H9 (cell line): ENCODE measurements around the gene RBFOX2. TPM values are rescaled to one million over a fixed set of nuclear protein-coding genes. Genes with fewer than 3 reads are reported as not detected.

Experiments
- DNase-seq: peaks from one replicate; pipeline ENCODE4 v3.0.0-alpha.2; 2017
- H2AFZ ChIP-seq: one replicate; pipeline ENCODE4 v1.6.1; 2013; ENCODE audit warnings: mild to moderate bottlenecking, low read length, control low read depth, moderate library complexity
- H2AK5ac ChIP-seq: 2 replicates; pipeline ENCODE4 v1.6.1; 2013; ENCODE audit warnings: low read length, control low read depth, mixed read lengths; ENCODE audit not compliant: insufficient read length
- H2BK120ac ChIP-seq: one replicate; pipeline ENCODE4 v1.6.1; 2013; ENCODE audit warnings: low read depth, mild to moderate bottlenecking, low read length, control low read depth, inconsistent platforms; ENCODE audit not compliant: poor library complexity, severe bottlenecking
- H2BK12ac ChIP-seq: 2 replicates; pipeline ENCODE4 v1.6.1; 2013; ENCODE audit warnings: low read length, control low read depth, mixed read lengths, low read depth; ENCODE audit not compliant: insufficient read length
- H2BK15ac ChIP-seq: 2 replicates; pipeline ENCODE4 v1.6.1; 2013; ENCODE audit warnings: low read depth, low read length, control low read depth
- H2BK20ac ChIP-seq: one replicate; pipeline ENCODE4 v1.6.1; 2013; ENCODE audit warnings: low read depth, mild to moderate bottlenecking, low read length, control low read depth, inconsistent platforms; ENCODE audit not compliant: poor library complexity, severe bottlenecking
- H2BK5ac ChIP-seq: 2 replicates; pipeline ENCODE4 v1.6.1; 2013; ENCODE audit warnings: low read length, control low read depth, mixed read lengths; ENCODE audit not compliant: insufficient read length
- H3K14ac ChIP-seq: 2 replicates; pipeline ENCODE4 v1.6.1; 2013; ENCODE audit warnings: low read length, control low read depth; ENCODE audit not compliant: insufficient read depth
- H3K18ac ChIP-seq: 2 replicates; pipeline ENCODE4 v1.6.1; 2013; ENCODE audit warnings: low read depth, mild to moderate bottlenecking, mixed read lengths, low read length, control low read depth; ENCODE audit not compliant: insufficient read length
- H3K23ac ChIP-seq: 2 replicates; pipeline ENCODE4 v1.6.1; 2013; ENCODE audit warnings: low read length, control low read depth, mixed read lengths, low read depth; ENCODE audit not compliant: insufficient read length
- H3K23me2 ChIP-seq: 2 replicates; pipeline ENCODE4 v1.6.1; 2013; ENCODE audit warnings: low read depth, mild to moderate bottlenecking, mixed read lengths, low read length, control low read depth; ENCODE audit not compliant: insufficient read length, poor library complexity, severe bottlenecking
- H3K27ac ChIP-seq: 2 replicates; pipeline ENCODE4 v1.5.1; 2013; ENCODE audit warnings: low read length, control low read depth, mixed read lengths, low read depth; ENCODE audit not compliant: insufficient read length
- H3K27me3 ChIP-seq: 2 replicates; pipeline ENCODE4 v1.6.1; 2013; ENCODE audit warnings: low read length, control low read depth, inconsistent platforms; ENCODE audit not compliant: insufficient read depth
- H3K4ac ChIP-seq: 2 replicates; pipeline ENCODE4 v1.6.1; 2013; ENCODE audit warnings: low read depth, mild to moderate bottlenecking, control low read depth, inconsistent platforms, low read length, moderate library complexity
- H3K4me1 ChIP-seq: 2 replicates; pipeline ENCODE4 v1.6.1; 2013; ENCODE audit warnings: low read length, control low read depth, inconsistent platforms; ENCODE audit not compliant: insufficient read depth
- H3K4me2 ChIP-seq: 2 replicates; pipeline ENCODE4 v1.6.1; 2013; ENCODE audit warnings: low read length, control low read depth, mixed read lengths; ENCODE audit not compliant: insufficient read length, insufficient read depth
- H3K56ac ChIP-seq: 2 replicates; pipeline ENCODE4 v1.6.1; 2013; ENCODE audit warnings: low read depth, mild to moderate bottlenecking, mixed read lengths, low read length, control low read depth; ENCODE audit not compliant: insufficient read length
- H3K79me1 ChIP-seq: 2 replicates; pipeline ENCODE4 v1.6.1; 2013; ENCODE audit warnings: low read depth, mild to moderate bottlenecking, moderate library complexity, low read length, control low read depth, inconsistent platforms; ENCODE audit not compliant: insufficient read depth, poor library complexity, severe bottlenecking
- H3K79me2 ChIP-seq: 2 replicates; pipeline ENCODE4 v1.6.1; 2013; ENCODE audit warnings: low read length, control low read depth, inconsistent platforms; ENCODE audit not compliant: insufficient read depth
- H3K9ac ChIP-seq: 2 replicates; pipeline ENCODE4 v1.6.1; 2013; ENCODE audit warnings: low read length, control low read depth, mixed read lengths; ENCODE audit not compliant: insufficient read length; ENCODE audit errors: extremely low read depth
- H3K9me3 ChIP-seq: one replicate; pipeline ENCODE4 v1.6.1; 2013; ENCODE audit warnings: low read depth, low read length, inconsistent platforms; ENCODE audit not compliant: control insufficient read depth
- H3T11ph ChIP-seq: one replicate; pipeline ENCODE4 v1.6.1; 2013; ENCODE audit warnings: mild to moderate bottlenecking, low read length, control low read depth, inconsistent platforms
- H4K20me1 ChIP-seq: one replicate; pipeline ENCODE4 v1.6.1; 2013; ENCODE audit not compliant: control insufficient read depth, insufficient read length, insufficient read depth
- H4K5ac ChIP-seq: 2 replicates; pipeline ENCODE4 v1.6.1; 2013; ENCODE audit warnings: low read depth, mild to moderate bottlenecking, mixed read lengths, low read length, control low read depth; ENCODE audit not compliant: insufficient read length
- H4K8ac ChIP-seq: replicated peaks from 2 replicates; pipeline ENCODE4 v1.6.1; 2013; ENCODE audit warnings: low read length, control low read depth, mixed read lengths, low read depth; ENCODE audit not compliant: insufficient read length
- H4K91ac ChIP-seq: 2 replicates; pipeline ENCODE4 v1.6.1; 2013; ENCODE audit warnings: low read depth, mild to moderate bottlenecking, moderate library complexity, mixed read lengths, low read length, control low read depth; ENCODE audit not compliant: insufficient read length
- H3K27ac Mint-ChIP-seq, 3 experiments: 2 replicates in 2 of 3; 3 replicates in 1 of 3; pipeline ENCODE4 v1.8.0; 2020 to 2021; ENCODE audit warnings: mixed read lengths in 3 of 3, mild to moderate bottlenecking in 1 of 3, moderate library complexity in 1 of 3
- H3K27me3 Mint-ChIP-seq: 2 replicates; pipeline ENCODE4 v1.8.0; 2021; ENCODE audit warnings: low read depth, mild to moderate bottlenecking, moderate library complexity, mixed read lengths
- H3K36me3 Mint-ChIP-seq, 3 experiments: 2 replicates in 2 of 3; 3 replicates in 1 of 3; pipeline ENCODE4 v1.8.0; 2020 to 2021; ENCODE audit warnings: low read depth in 3 of 3, mixed read lengths in 3 of 3; ENCODE audit not compliant: insufficient read depth in 1 of 3
- H3K4me1 Mint-ChIP-seq, 2 experiments: 2 replicates each; pipeline ENCODE4 v1.8.0; 2020; ENCODE audit warnings: mixed read lengths in 2 of 2
- H3K4me3 Mint-ChIP-seq, 2 experiments: 2 replicates in 1 of 2; 3 replicates in 1 of 2; pipeline ENCODE4 v1.8.0; 2020 to 2021; ENCODE audit warnings: mild to moderate bottlenecking in 2 of 2, mixed read lengths in 2 of 2, moderate library complexity in 1 of 2
- H3K9me3 Mint-ChIP-seq, 2 experiments: 2 replicates in 1 of 2; 3 replicates in 1 of 2; pipeline ENCODE4 v1.8.0; 2020; ENCODE audit warnings: mild to moderate bottlenecking in 2 of 2, mixed read lengths in 2 of 2, moderate library complexity in 1 of 2
- WGBS: extraction: QIAGEN DNeasy Blood & Tissue Kit; methylation state at CpG from one replicate; pipeline ENCODE4 v1.1.7; 2013; ENCODE audit warnings: missing lambda C conversion rate, low lambda C conversion rate, mixed read lengths; ENCODE audit not compliant: insufficient read length; ENCODE audit errors: extremely low coverage; 5-methylcytosine and 5-hydroxymethylcytosine counted together
- total RNA-seq: library from RNA; stranded (reverse); gene quantifications from 2 replicates; pipeline ENCODE4 v1.2.1, GENCODE V29; 2021
- TF ChIP-seq, protein P1 (sequence below): fragments of 200-600 bp; sonication (generic); conservative IDR thresholded peaks from 3 replicates; pipeline ENCODE4 v1.8.0; 2021; ENCODE audit warnings: antibody characterized with exemption, mild to moderate bottlenecking

Gene RBFOX2
- total RNA-seq, 1 experiment from 2014 or later, result 84.7 TPM

DNA sequence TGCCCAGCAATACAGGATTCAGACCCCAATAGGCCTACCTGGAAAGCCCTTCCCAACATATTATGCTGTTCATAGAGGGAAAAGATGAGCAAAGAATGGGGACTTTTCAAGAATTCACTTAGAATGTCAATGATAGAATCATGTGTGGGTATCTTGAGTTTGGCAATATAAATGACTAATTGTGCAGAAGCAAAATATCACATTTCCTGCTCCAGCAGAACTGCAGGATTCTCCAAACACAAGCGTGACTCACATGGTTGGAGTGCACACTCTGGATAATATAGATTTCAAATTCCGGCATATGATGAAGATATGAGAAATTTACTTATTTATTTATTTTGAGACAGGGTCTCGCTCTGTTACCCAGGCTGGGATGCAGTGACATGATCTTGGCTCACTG, 323.5 kb downstream of the RBFOX2 start:
- Histone ChIP-seq H4K20me1 (no peaks in the 10 kb centered on the region), H4K5ac (no peak overlapping the region), H3K9me3 (no peaks in the 10 kb centered on the region), H3T11ph (no peak overlapping the region), H2AK5ac (no peak overlapping the region), H2BK15ac (no peak overlapping the region), H3K23ac (no peak overlapping the region), H3K4me1 (no peaks in the 10 kb centered on the region), H3K9ac (no peak overlapping the region), H2BK20ac (no peak overlapping the region), H3K27me3 (no peaks in the 10 kb centered on the region), H3K79me2 (no peaks in the 10 kb centered on the region), H4K91ac (no peak overlapping the region), H3K4ac (no peak overlapping the region), H3K79me1 (no peaks in the 10 kb centered on the region), H3K23me2 (no peaks in the 10 kb centered on the region), H3K27ac (no peak overlapping the region), H3K14ac (no peak overlapping the region), H2BK12ac (no peak overlapping the region), H2AFZ (no peak overlapping the region), H3K18ac (no peak overlapping the region), H2BK120ac (no peak overlapping the region), H2BK5ac (no peak overlapping the region), H3K56ac (no peak overlapping the region), H4K8ac (no peak overlapping the region), H3K4me2 (no peak overlapping the region)
- Mint-ChIP-seq H3K27me3 (0 out of 2 replicates have a peak, but pooled peaks cover under 1% of the 10 kb centered on the region), H3K36me3 (no peaks in the 10 kb centered on the region), H3K4me3 (no peak overlapping the region), H3K27ac (no peak overlapping the region), H3K9me3 (no peaks in the 10 kb centered on the region; a peak in 1 of 5 replicates), H3K4me1 (no peaks in the 10 kb centered on the region)
- TF ChIP-seq, protein P1, sequence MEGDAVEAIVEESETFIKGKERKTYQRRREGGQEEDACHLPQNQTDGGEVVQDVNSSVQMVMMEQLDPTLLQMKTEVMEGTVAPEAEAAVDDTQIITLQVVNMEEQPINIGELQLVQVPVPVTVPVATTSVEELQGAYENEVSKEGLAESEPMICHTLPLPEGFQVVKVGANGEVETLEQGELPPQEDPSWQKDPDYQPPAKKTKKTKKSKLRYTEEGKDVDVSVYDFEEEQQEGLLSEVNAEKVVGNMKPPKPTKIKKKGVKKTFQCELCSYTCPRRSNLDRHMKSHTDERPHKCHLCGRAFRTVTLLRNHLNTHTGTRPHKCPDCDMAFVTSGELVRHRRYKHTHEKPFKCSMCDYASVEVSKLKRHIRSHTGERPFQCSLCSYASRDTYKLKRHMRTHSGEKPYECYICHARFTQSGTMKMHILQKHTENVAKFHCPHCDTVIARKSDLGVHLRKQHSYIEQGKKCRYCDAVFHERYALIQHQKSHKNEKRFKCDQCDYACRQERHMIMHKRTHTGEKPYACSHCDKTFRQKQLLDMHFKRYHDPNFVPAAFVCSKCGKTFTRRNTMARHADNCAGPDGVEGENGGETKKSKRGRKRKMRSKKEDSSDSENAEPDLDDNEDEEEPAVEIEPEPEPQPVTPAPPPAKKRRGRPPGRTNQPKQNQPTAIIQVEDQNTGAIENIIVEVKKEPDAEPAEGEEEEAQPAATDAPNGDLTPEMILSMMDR, result no peak
- WGBS, result no CpG with 5 or more reads among the region's 3 CpGs
- DNase-seq, result no peak
